Stimulated activated CD8-positive, alpha-beta memory T cell treated with anti-CD3 and anti-CD28 coated beads, Interleukin-12 subunit alpha, Interleukin-12 subunit beta, amount 100 ng/mL, for 24 hours (primary cell): ENCODE measurements around the gene RFPL2.
"Not testable (repeated sequence)": the region's sequence is repeated elsewhere in the genome, so short reads cannot be mapped to it uniquely, and the experiment has no call there.

Experiments used
- DNase-seq: peaks from one replicate; pipeline ENCODE4 v3.0.0-alpha.2; 2020; ENCODE audit errors: extremely low read depth

Gene RFPL2

GRCh38 chr22:32205974-32206773, 1.3 kb upstream of the RFPL2 start:
- no peak for DNase-seq

- DNase-seq = no peak
Measured at GRCh38 chr22:32204040-32204855, 625 bp downstream of the RFPL2 start.

- no peak for DNase-seq
Measured at GRCh38 chr22:32203181-32204039, 1.5 kb downstream of the RFPL2 start.

- DNase-seq = no peak
Measured at GRCh38 chr22:32202539-32203180, 2.2 kb downstream of the RFPL2 start.

GRCh38 chr22:32202161-32202538, 2.7 kb downstream of the RFPL2 start:
- DNase-seq = no peak

- DNase-seq = no peak
Measured at GRCh38 chr22:32200752-32201151, 4.1 kb downstream of the RFPL2 start.

- DNase-seq = no peak
Measured at GRCh38 chr22:32199961-32200360, 4.9 kb downstream of the RFPL2 start.

GRCh38 chr22:32199341-32199740, 5.5 kb downstream of the RFPL2 start:
- DNase-seq = no peak

GRCh38 chr22:32197553-32198226, 7.2 kb downstream of the RFPL2 start:
- DNase-seq = not testable (repeated sequence)

- not testable (repeated sequence) for DNase-seq
Measured at GRCh38 chr22:32195900-32196299, 9.0 kb downstream of the RFPL2 start.

- not testable (repeated sequence) for DNase-seq
Measured at GRCh38 chr22:32193346-32193745, 11.5 kb downstream of the RFPL2 start.

- not testable (repeated sequence) for DNase-seq
Measured at GRCh38 chr22:32191021-32191420, 13.9 kb downstream of the RFPL2 start.

GRCh38 chr22:32185821-32186220, 19.1 kb downstream of the RFPL2 start:
- no peak for DNase-seq

- no peak for DNase-seq
Measured at GRCh38 chr22:32183625-32184024, 21.2 kb downstream of the RFPL2 start.

- DNase-seq = no peak
Measured at GRCh38 chr22:32181043-32181442, 23.8 kb downstream of the RFPL2 start.

- no peak for DNase-seq
Measured at GRCh38 chr22:32177221-32177765, 27.6 kb downstream of the RFPL2 start.

- DNase-seq = no peak
Measured at GRCh38 chr22:32175683-32176644, 28.9 kb downstream of the RFPL2 start.

- DNase-seq = no peak
Measured at GRCh38 chr22:32175115-32175514, 29.8 kb downstream of the RFPL2 start.

GRCh38 chr22:32165681-32166080, 39.2 kb downstream of the RFPL2 start:
- no peak for DNase-seq
